H9 (cell line): ENCODE results near the gene STK24. TPM values are rescaled to one million over a fixed set of nuclear protein-coding genes. Genes with fewer than 3 reads are reported as not detected.

Experiments used
- DNase-seq: peaks from one replicate; pipeline ENCODE4 v3.0.0-alpha.2; 2017
- H2AFZ ChIP-seq: one replicate; pipeline ENCODE4 v1.6.1; 2013; ENCODE audit warnings: mild to moderate bottlenecking, low read length, control low read depth, moderate library complexity
- H2AK5ac ChIP-seq: 2 replicates; pipeline ENCODE4 v1.6.1; 2013; ENCODE audit warnings: low read length, control low read depth, mixed read lengths; ENCODE audit not compliant: insufficient read length
- H2BK120ac ChIP-seq: one replicate; pipeline ENCODE4 v1.6.1; 2013; ENCODE audit warnings: low read depth, mild to moderate bottlenecking, low read length, control low read depth, inconsistent platforms; ENCODE audit not compliant: poor library complexity, severe bottlenecking
- H2BK12ac ChIP-seq: 2 replicates; pipeline ENCODE4 v1.6.1; 2013; ENCODE audit warnings: low read length, control low read depth, mixed read lengths, low read depth; ENCODE audit not compliant: insufficient read length
- H2BK15ac ChIP-seq: 2 replicates; pipeline ENCODE4 v1.6.1; 2013; ENCODE audit warnings: low read depth, low read length, control low read depth
- H2BK20ac ChIP-seq: one replicate; pipeline ENCODE4 v1.6.1; 2013; ENCODE audit warnings: low read depth, mild to moderate bottlenecking, low read length, control low read depth, inconsistent platforms; ENCODE audit not compliant: poor library complexity, severe bottlenecking
- H2BK5ac ChIP-seq: 2 replicates; pipeline ENCODE4 v1.6.1; 2013; ENCODE audit warnings: low read length, control low read depth, mixed read lengths; ENCODE audit not compliant: insufficient read length
- H3K14ac ChIP-seq: 2 replicates; pipeline ENCODE4 v1.6.1; 2013; ENCODE audit warnings: low read length, control low read depth; ENCODE audit not compliant: insufficient read depth
- H3K18ac ChIP-seq: 2 replicates; pipeline ENCODE4 v1.6.1; 2013; ENCODE audit warnings: low read depth, mild to moderate bottlenecking, mixed read lengths, low read length, control low read depth; ENCODE audit not compliant: insufficient read length
- H3K23ac ChIP-seq: 2 replicates; pipeline ENCODE4 v1.6.1; 2013; ENCODE audit warnings: low read length, control low read depth, mixed read lengths, low read depth; ENCODE audit not compliant: insufficient read length
- H3K23me2 ChIP-seq: 2 replicates; pipeline ENCODE4 v1.6.1; 2013; ENCODE audit warnings: low read depth, mild to moderate bottlenecking, mixed read lengths, low read length, control low read depth; ENCODE audit not compliant: insufficient read length, poor library complexity, severe bottlenecking
- H3K27ac ChIP-seq: 2 replicates; pipeline ENCODE4 v1.5.1; 2013; ENCODE audit warnings: low read length, control low read depth, mixed read lengths, low read depth; ENCODE audit not compliant: insufficient read length
- H3K27me3 ChIP-seq: 2 replicates; pipeline ENCODE4 v1.6.1; 2013; ENCODE audit warnings: low read length, control low read depth, inconsistent platforms; ENCODE audit not compliant: insufficient read depth
- H3K4ac ChIP-seq: 2 replicates; pipeline ENCODE4 v1.6.1; 2013; ENCODE audit warnings: low read depth, mild to moderate bottlenecking, control low read depth, inconsistent platforms, low read length, moderate library complexity
- H3K4me1 ChIP-seq: 2 replicates; pipeline ENCODE4 v1.6.1; 2013; ENCODE audit warnings: low read length, control low read depth, inconsistent platforms; ENCODE audit not compliant: insufficient read depth
- H3K4me2 ChIP-seq: 2 replicates; pipeline ENCODE4 v1.6.1; 2013; ENCODE audit warnings: low read length, control low read depth, mixed read lengths; ENCODE audit not compliant: insufficient read length, insufficient read depth
- H3K56ac ChIP-seq: 2 replicates; pipeline ENCODE4 v1.6.1; 2013; ENCODE audit warnings: low read depth, mild to moderate bottlenecking, mixed read lengths, low read length, control low read depth; ENCODE audit not compliant: insufficient read length
- H3K79me1 ChIP-seq: 2 replicates; pipeline ENCODE4 v1.6.1; 2013; ENCODE audit warnings: low read depth, mild to moderate bottlenecking, moderate library complexity, low read length, control low read depth, inconsistent platforms; ENCODE audit not compliant: insufficient read depth, poor library complexity, severe bottlenecking
- H3K79me2 ChIP-seq: 2 replicates; pipeline ENCODE4 v1.6.1; 2013; ENCODE audit warnings: low read length, control low read depth, inconsistent platforms; ENCODE audit not compliant: insufficient read depth
- H3K9ac ChIP-seq: 2 replicates; pipeline ENCODE4 v1.6.1; 2013; ENCODE audit warnings: low read length, control low read depth, mixed read lengths; ENCODE audit not compliant: insufficient read length; ENCODE audit errors: extremely low read depth
- H3K9me3 ChIP-seq: one replicate; pipeline ENCODE4 v1.6.1; 2013; ENCODE audit warnings: low read depth, low read length, inconsistent platforms; ENCODE audit not compliant: control insufficient read depth
- H3T11ph ChIP-seq: one replicate; pipeline ENCODE4 v1.6.1; 2013; ENCODE audit warnings: mild to moderate bottlenecking, low read length, control low read depth, inconsistent platforms
- H4K20me1 ChIP-seq: one replicate; pipeline ENCODE4 v1.6.1; 2013; ENCODE audit not compliant: control insufficient read depth, insufficient read length, insufficient read depth
- H4K5ac ChIP-seq: 2 replicates; pipeline ENCODE4 v1.6.1; 2013; ENCODE audit warnings: low read depth, mild to moderate bottlenecking, mixed read lengths, low read length, control low read depth; ENCODE audit not compliant: insufficient read length
- H4K8ac ChIP-seq: replicated peaks from 2 replicates; pipeline ENCODE4 v1.6.1; 2013; ENCODE audit warnings: low read length, control low read depth, mixed read lengths, low read depth; ENCODE audit not compliant: insufficient read length
- H4K91ac ChIP-seq: 2 replicates; pipeline ENCODE4 v1.6.1; 2013; ENCODE audit warnings: low read depth, mild to moderate bottlenecking, moderate library complexity, mixed read lengths, low read length, control low read depth; ENCODE audit not compliant: insufficient read length
- H3K27ac Mint-ChIP-seq, 3 experiments: 2 replicates in 2 of 3; 3 replicates in 1 of 3; pipeline ENCODE4 v1.8.0; 2020 to 2021; ENCODE audit warnings: mixed read lengths in 3 of 3, mild to moderate bottlenecking in 1 of 3, moderate library complexity in 1 of 3
- H3K27me3 Mint-ChIP-seq: 2 replicates; pipeline ENCODE4 v1.8.0; 2021; ENCODE audit warnings: low read depth, mild to moderate bottlenecking, moderate library complexity, mixed read lengths
- H3K36me3 Mint-ChIP-seq, 3 experiments: 2 replicates in 2 of 3; 3 replicates in 1 of 3; pipeline ENCODE4 v1.8.0; 2020 to 2021; ENCODE audit warnings: low read depth in 3 of 3, mixed read lengths in 3 of 3; ENCODE audit not compliant: insufficient read depth in 1 of 3
- H3K4me1 Mint-ChIP-seq, 2 experiments: 2 replicates each; pipeline ENCODE4 v1.8.0; 2020; ENCODE audit warnings: mixed read lengths in 2 of 2
- H3K4me3 Mint-ChIP-seq, 2 experiments: 2 replicates in 1 of 2; 3 replicates in 1 of 2; pipeline ENCODE4 v1.8.0; 2020 to 2021; ENCODE audit warnings: mild to moderate bottlenecking in 2 of 2, mixed read lengths in 2 of 2, moderate library complexity in 1 of 2
- H3K9me3 Mint-ChIP-seq, 2 experiments: 2 replicates in 1 of 2; 3 replicates in 1 of 2; pipeline ENCODE4 v1.8.0; 2020; ENCODE audit warnings: mild to moderate bottlenecking in 2 of 2, mixed read lengths in 2 of 2, moderate library complexity in 1 of 2
- CTCF ChIP-seq: fragments of 200-600 bp; sonication (generic); conservative IDR thresholded peaks from 3 replicates; pipeline ENCODE4 v1.8.0; 2021; ENCODE audit warnings: antibody characterized with exemption, mild to moderate bottlenecking
- WGBS: extraction: QIAGEN DNeasy Blood & Tissue Kit; methylation state at CpG from one replicate; pipeline ENCODE4 v1.1.7; 2013; ENCODE audit warnings: missing lambda C conversion rate, low lambda C conversion rate, mixed read lengths; ENCODE audit not compliant: insufficient read length; ENCODE audit errors: extremely low coverage; 5-methylcytosine and 5-hydroxymethylcytosine counted together
- long read RNA-seq: library from polyadenylated mRNA; unstranded; transcript quantifications from one replicate; pipeline ENCODE4 v2.0.0, GENCODE V29; 2020
- total RNA-seq: library from RNA; stranded (reverse); gene quantifications from 2 replicates; pipeline ENCODE4 v1.2.1, GENCODE V29; 2021

The STK24 gene
- 131 and 134 TPM in 2 replicates for total RNA-seq
- long read RNA-seq, full-length matches to known transcripts, result 2 of 51 reads
- long read RNA-seq, partial matches to known transcripts, result 34 of 51 reads
- long read RNA-seq, other reads (novel, unspliced or antisense), result 15 of 51 reads

GRCh38 chr13:98576963-98577835, at the start of gene STK24:
Gene STK24, minus strand, starts transcription at chr13:98577107. Its CDS starts 321 bp downstream, at chr13:98576786.
- Histone ChIP-seq H2BK5ac (no peak within 1 kb of the TSS), H3K79me2 (peaks cover 24% of the 10 kb centered on the region; the same call in 1 of the 2 replicates), H4K8ac (no peak within 1 kb of the TSS), H3K56ac (no peak within 1 kb of the TSS), H2AK5ac (no peak within 1 kb of the TSS), H2AFZ (no peak within 1 kb of the TSS), H4K20me1 (no peaks in the 10 kb centered on the region), H4K91ac (no peak within 1 kb of the TSS), H3K4ac (no peak within 1 kb of the TSS), H2BK20ac (no peak within 1 kb of the TSS), H3K79me1 (no peaks in the 10 kb centered on the region), H3K23me2 (peaks cover 12% of the 10 kb centered on the region), H3K27ac (peak within 1 kb of the TSS; percentile 8), H2BK12ac (no peak within 1 kb of the TSS), H4K5ac (no peak within 1 kb of the TSS), H3T11ph (no peak within 1 kb of the TSS), H3K4me2 (peak within 1 kb of the TSS; percentile 98), H3K18ac (peak within 1 kb of the TSS; percentile 84), H3K9ac (peak within 1 kb of the TSS; percentile 77), H3K23ac (no peak within 1 kb of the TSS), H3K9me3 (no peaks in the 10 kb centered on the region), H3K4me1 (peaks cover under 1% of the 10 kb centered on the region; the same call in 1 of the 2 replicates), H3K27me3 (no peaks in the 10 kb centered on the region), H2BK120ac (peak within 1 kb of the TSS; percentile 3), H3K14ac (peak within 1 kb of the TSS; percentile 82), H2BK15ac (no peak within 1 kb of the TSS)
- peaks cover 0 to 3% (median 2%) of the 10 kb centered on the region in 3 experiments; a peak in 3 of 7 replicates for H3K36me3 Mint-ChIP-seq
- H3K9me3 Mint-ChIP-seq, result no peaks in the 10 kb centered on the region
- no CpG with 5 or more reads among the region's 103 CpGs for WGBS
- H3K27ac Mint-ChIP-seq, result peak within 1 kb of the TSS; percentile 95 to 98 (median 97)
- peaks cover 46 to 59% of the 10 kb centered on the region in 2 experiments for H3K4me1 Mint-ChIP-seq
- H3K27me3 Mint-ChIP-seq, result no peaks in the 10 kb centered on the region; the same call in 1 of the 2 replicates
- peak; percentile 54 for DNase-seq
- H3K4me3 Mint-ChIP-seq, result peak within 1 kb of the TSS; percentile 87 to 94
- no peak for TF ChIP-seq CTCF
